ENCODE measurements around the gene DHDDS.
"Not testable (repeated sequence)": the region's sequence is repeated elsewhere in the genome, so short reads cannot be mapped to it uniquely, and the experiment has no call there.

Gene DHDDS, protein sequence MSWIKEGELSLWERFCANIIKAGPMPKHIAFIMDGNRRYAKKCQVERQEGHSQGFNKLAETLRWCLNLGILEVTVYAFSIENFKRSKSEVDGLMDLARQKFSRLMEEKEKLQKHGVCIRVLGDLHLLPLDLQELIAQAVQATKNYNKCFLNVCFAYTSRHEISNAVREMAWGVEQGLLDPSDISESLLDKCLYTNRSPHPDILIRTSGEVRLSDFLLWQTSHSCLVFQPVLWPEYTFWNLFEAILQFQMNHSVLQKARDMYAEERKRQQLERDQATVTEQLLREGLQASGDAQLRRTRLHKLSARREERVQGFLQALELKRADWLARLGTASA

DNA sequence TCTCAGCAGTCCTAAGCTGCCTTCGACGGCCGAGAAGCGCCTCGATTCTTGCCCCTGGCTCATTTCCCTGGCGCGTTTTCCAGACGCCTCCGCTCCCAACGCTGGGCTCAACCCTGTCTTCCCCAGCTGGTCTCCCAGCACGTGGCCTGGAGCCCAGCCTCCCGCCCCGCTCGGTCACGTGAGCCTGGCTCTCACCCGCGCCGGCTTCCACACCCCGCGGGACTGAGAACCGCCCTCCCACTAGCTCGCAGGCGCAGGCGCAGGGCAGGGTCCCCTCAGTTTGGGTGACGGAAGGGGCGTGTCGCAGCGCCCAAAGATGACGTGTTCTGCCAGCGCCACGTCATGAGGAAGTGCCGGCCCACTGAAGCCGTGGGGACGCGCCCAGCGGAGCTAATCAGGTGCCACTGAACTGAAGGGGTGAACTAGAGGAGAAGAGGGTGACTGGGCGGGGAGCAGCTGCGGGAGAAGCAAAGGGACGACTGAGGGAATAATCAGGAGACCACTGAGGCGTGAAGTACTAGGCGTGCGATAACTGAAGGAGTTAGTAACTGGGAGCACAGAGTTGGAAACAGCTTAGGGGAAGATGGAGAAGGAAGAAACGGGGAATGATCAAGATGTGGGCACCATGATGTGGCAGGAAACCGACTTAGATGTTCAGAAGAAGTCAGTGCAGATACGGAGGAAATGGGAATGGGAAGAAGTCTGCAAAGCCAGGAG, at the start of gene DHDDS:
TSS of gene DHDDS (plus strand) at position 343 of the 717 bp plus-strand sequence. CDS start 625 bp downstream, outside the sequence.
- peak; percentile 99 for DNase-seq

DNA sequence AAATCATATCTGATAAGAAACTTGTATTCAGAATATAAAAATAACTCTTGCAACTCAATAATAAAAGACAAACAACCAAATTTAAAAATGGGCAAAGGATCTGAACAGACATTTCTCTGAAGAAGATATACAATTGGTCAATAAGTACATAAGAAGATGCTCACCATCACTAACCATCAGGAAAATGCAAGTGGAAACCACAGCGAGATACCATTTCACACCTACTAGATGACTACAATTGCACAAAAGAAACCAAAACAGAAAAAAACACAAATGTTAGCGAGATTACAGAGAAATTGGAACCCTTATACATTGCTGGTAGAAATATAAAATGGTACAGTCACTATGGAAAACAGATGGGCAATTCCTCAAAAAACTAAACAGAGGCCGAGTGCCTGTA, 48.0 kb upstream of the DHDDS start:
- no peak for DNase-seq

DNA sequence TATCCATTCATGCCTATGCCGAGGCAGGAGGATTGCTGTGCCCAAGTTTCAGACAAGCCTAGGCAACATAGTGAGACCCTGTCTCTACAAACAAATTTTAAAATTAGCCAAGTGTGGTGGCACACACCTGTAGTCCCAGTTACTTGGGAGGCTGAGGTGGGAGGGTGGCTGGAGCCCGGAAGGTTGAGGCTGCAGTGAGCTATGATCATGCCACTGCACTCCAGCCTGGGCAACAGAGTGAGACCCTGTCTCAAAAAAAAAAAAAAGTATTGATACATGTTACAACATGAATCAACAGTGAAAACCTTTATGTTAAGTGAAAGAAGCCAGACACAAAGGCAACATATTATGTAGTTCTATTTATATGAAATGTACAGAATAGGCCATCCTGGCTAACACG, 47.1 kb upstream of the DHDDS start:
- DNase-seq, result not testable (repeated sequence)

DNA sequence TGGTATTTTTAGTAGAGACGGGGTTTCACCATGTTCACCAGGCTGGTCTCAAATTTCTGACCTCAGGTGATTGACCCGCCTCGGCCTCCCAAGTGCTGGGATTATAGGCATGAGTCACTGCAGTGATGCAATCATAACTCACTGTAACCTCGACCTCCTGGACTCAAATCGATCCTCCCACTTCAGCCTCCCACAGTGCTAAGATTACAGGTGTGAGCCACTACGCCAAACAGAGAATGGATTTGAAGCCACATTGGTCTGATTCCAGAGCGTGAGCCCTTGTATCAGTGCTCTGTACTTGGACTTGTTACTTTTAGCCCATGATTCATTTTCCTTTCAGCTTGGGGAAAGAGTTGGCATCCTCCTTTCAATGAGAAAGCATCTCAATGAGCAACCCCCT, 44.7 kb upstream of the DHDDS start:
- DNase-seq, result peak; percentile 67

DNA sequence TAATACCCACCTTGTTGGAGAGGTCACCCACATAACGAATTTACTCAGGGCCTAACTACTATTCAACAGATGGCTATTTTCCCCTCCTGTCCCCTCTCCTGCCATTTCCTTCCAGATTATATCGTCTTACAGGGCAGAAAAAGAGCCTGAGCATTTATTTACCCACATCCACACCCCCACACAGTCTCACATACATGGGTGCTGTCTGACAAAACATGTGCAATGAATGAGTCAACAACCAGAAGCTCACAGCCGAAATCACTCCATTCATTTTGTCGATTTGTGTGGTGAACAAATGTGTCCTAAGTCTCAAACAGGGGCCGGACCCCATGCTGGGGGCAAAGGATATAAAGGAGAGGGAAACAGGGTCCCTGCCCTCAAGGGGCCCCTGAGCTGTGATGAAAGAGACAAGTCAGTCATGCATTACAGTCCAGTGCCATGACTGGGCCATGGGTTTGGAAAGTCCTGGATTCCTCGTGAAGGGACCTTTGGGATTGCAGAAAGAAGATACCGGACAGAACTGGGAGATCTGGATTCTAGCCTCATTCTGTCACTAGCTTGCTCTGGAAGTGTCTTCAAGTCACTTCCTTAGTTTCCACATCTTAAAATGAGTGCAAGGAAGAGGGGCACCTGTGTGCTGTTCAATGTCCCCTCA, 43.2 kb upstream of the DHDDS start:
- DNase-seq, result no peak

DNA sequence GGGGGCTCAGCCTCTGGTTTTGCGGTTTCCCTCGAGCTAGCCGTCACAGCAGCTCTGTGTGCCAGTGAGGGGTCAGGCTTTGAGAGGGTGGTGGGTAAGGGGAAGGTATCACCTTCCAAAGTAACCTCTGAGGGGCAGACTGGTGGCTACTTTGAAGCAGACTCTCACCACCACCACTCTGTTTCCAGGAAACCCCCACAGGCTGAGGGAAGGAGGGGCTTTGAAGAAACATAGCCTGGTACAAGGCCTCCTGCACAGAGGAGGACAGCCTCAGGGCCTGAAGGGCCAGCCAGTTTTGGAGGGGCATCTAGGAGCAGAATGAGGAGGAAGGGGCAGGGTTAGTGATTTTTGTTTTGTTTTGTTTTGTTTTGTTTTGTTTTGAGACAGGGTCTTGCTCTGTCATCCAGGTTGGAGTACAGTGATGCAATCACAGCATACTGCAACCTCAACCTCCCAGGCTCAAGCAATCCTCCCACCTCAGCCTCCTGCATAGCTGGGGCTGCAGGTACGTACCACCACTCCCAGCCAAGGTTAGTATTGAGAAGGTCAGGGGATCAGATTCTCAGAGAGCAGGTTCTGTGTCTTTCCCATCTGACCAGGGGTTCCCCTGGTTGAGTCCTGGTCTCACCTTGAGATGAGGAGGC, 42.4 kb upstream of the DHDDS start:
- no peak for DNase-seq

DNA sequence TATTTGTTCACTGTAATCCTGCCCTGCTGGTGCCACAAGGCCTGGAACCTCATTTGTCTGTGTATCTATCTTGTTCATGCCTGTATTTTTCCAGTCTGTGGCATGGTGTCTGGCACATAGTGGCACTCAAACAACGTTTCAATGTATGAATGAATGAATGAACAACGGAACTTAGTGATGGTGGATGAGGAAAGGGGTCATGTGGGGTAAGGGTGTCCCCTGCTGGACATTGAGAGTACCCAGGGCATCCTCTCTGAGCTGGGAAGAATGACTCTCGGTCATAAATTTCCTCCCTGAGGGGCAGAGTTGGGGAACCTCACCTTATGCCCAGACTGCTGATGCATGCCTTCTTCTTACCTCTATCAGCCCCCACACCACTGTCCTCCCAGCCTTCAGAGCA, 40.7 kb upstream of the DHDDS start:
- DNase-seq, result peak; percentile 71

DNA sequence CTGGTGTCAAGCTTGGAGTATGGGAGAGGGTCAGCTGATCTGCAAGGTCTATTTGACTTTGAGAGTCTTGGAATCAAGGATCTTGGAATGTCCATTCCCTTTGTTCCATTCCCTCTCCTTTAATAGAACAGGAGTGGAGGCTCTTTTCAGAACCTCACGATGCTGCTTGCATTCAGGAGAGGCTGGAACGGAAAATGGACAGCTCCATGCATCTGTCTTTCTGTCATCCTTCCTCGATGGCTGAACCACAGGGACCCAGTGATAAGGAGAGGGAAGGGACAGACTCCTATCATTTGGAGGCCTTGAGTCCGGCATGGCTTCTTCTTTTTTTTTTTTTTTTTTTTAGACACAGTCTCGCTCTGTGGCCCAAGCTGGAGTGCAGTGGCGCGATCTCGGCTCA, 36.4 kb upstream of the DHDDS start:
- no peak for DNase-seq

DNA sequence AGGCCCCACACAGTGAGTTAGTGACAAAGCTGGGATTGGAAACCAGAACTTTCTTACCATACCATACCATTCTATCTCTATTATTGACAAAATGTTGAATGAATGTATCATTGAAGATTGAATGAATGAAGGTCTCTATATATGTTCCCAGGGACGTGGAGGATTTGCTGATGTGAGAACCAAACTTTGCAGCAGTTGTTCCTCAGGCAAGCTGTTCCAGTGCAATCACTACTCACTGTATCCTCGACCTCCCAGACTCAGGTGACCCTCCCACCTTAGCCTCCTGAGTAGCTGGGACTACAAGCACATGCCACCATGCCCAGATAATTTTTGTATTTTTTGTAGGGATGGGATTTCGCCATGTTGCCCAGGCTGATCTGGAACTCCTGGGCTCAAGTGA, 33.1 kb upstream of the DHDDS start:
- no peak for DNase-seq

DNA sequence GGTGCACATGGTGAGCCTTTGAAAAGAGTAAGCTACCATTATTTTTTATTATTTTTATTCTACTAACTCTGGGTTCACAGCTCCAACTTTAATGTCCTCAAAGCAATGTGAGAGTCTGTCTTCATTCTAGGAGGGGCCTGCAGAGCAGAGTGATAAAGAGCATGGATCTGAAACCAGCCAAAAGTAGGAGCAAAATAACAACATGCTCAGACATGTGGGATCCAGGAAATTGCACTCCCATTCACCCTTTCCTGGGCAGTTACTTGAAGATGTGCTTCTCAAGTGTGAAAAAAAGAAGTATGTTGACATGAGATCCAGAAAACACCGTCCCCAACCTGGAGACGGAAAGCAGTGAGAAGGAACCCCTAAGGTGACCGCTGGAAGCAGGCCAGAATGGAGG, 30.2 kb upstream of the DHDDS start:
- DNase-seq, result no peak

DNA sequence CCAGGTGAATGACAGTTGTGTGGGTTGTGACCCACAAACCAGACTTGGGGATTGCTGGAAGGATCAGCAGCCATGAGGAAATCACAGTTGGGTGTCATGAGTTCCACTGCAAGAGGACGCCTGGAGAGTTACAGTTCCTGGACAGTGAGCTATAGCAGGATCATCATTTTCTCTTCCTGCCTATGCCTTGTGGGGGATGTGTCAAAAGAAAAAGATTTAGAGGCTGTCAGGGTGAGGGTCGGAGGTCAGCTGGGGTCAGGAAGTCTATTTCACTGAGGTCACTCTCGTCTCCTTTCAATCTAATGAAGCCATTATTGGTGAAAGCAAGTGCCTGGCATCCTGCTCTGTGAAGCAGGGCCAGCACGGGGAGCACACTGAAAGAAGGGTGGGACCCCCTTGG, 28.5 kb upstream of the DHDDS start:
- DNase-seq, result peak; percentile 48

DNA sequence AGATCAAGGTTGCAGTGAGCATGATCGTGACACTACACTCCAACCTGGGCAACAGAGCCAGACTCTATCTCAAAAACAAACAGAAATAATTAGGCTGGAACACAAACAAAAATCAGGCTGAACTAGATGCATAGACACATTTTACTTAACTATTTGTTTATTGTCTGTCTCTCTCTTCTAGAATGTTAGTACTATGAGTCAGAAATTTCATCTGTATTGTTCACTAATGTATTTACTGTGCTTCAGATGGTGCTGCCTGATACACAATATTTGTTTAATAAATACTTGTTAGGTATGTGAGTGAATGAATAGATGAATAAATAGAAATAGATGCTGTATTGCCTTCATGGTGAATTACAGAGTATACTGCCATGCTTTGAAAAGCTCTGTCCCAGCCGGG, 27.5 kb upstream of the DHDDS start:
- peak; percentile 50 for DNase-seq

DNA sequence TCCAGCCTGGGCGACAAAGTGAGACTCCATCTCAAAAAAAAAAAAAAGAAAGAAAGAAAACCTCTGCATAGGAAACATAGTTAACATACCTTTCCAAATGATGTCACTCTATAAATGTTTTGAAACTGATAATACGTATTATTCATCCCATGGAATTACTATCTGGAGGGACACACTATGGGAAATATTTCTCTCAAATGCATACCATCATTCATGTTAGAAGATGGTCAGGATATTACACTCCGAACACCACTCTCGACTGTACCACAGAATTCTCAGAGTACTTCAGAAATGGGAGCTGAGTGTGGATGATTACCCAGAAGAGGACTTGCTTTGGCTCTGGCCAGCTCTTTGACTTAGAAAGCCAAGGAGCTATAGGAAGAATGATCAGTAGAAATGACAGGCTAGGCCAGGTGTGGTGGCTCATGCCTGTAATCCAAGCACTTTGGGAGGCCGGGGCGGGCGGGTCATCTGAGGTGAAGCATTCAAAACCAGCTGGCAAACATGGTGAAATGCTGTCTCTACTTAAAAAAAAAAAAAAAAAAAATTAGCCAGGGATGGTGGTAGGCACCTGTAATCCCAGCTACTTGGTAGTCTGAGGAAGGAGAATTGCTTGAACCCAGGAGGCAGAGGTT, 26.7 kb upstream of the DHDDS start:
- DNase-seq, result peak; percentile 83

DNA sequence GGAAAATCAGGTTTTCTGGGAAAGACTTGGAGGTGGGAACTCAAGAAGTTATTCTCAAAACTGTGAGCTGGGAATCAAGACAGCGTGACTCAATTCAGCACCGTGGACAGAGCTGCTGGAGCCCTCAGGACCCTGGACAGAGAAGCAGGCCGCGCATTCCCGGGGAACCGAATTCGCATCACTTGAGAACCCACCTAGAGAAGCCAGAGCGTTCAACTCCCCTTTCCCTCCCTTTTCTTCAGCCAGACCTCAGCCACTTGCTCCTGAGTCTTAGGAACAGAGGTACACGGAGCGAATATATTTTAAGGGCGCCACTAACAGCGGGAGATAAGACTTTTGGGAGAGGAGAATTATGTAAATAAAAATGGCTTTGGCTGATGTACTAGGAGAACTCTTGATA, 23.5 kb upstream of the DHDDS start:
- DNase-seq, result peak; percentile 73

DNA sequence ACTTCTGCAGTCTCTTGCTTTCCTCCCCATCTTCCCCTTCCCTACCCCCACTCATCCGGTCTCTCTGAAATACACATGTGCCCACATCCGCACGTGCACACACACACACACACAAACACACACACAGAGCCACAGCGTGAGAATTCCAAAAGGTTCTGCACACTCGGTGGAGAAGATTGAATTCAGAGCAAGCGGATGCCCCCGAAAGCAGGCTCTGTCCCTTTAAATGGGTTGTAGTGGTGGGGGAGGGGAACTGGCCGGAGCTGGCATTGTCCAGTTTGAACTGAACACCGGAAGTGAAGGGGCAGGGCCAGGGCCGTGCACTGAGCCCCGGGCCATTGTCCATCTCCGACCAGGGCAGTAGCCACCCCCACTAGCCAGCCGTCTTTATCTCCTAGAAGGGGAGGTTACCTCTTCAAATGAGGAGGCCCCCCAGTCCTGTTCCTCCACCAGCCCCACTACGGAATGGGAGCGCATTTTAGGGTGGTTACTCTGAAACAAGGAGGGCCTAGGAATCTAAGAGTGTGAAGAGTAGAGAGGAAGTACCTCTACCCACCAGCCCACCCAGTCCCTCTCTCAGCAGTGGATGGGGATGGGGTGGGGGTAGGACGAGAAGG, 22.8 kb upstream of the DHDDS start:
- peak; percentile 48 for DNase-seq

DNA sequence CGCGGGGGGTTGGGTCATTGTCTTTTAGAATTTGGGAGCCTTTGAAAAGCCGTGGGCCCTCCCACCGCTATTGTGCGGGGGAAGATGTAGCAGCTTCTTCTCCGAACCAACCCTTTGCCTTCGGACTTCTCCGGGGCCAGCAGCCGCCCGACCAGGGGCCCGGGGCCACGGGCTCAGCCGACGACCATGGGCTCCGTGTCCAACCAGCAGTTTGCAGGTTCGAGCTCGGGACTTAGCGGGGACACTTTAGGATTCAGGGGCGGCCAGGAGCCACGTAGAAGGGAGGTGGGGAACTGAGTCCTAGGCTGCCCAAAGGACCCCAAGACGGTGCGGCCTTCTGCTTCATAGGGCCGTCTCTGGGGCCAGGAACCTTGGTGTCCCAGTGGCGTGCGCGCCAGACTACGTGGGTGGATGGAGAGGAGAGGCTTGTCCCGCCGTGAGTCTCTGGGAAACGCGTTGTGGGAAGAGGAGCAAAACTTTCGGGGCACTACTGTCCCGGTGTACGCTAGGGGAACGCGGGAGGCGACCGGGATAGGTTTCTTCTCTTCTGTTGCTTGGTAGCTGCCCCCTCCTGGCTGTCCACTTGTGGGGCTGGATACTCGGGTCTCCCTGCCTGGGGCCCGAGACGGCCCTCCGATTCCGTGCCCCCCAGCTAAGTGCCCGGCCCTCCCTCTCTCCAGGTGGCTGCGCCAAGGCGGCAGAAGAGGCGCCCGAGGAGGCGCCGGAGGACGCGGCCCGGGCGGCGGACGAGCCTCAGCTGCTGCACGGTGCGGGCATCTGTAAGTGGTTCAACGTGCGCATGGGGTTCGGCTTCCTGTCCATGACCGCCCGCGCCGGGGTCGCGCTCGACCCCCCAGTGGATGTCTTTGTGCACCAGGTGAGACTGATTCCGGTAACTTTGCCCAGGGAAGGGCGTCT, 21.2 kb upstream of the DHDDS start, which contains the start of gene LIN28A:
TSS of gene LIN28A (plus strand) at position 112 of the 918 bp plus-strand sequence. CDS start at position 187, 75 bp downstream.
- no peak for DNase-seq

DNA sequence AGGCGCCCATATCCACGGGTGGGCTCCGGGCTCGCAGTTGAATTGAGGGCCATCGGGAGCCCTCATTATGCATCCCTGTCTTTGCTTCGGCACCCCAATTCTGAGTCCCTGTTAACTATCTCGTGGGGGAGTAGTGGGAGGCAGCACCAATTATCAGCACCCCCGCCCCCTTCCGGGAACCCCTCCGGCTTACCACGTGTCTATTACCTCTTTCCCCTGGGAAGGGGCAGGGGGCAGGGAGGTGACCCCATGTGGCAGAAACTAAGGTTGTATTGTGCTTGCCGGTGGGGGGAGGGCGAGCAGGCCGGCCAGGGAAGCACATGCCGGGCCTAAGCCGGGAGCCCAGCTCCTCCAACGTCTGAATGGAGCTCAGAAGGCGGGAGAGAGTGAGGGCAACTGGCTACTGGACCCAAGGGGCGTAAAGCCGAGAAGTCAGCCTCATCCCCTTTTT, 20.5 kb upstream of the DHDDS start:
- no peak for DNase-seq

DNA sequence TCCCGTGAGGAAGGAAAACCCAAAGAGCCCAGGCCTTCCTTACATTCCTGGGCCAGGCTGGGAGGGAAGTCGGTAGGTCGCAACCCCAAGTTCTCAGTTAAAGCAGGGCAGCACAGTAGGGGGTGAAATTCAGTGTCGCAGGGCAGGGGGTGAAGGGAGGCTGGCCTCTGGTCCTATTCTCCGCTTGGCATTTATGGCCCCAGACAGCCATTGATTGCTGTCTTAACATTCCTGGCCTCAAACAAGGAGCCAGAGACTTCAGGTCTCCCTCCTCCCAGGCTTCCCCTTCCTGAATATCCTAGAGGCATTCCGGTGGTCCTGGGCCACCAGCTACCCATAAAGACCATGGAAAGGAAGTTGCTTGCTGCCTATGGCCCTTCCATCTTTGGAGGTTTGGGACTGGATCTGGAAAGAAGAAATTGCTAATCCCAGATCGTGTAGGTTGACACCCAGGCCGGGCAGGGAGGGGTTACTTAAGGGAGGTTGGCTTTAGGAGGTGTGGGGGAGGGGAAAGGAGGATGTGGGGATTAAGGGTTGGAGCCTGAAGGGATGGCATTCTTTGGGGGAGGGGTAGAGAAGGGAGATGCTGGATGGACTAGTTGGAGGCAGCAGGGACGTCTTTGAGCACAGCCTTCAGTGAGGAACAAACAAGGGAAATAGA, 19.8 kb upstream of the DHDDS start:
- no peak for DNase-seq

DNA sequence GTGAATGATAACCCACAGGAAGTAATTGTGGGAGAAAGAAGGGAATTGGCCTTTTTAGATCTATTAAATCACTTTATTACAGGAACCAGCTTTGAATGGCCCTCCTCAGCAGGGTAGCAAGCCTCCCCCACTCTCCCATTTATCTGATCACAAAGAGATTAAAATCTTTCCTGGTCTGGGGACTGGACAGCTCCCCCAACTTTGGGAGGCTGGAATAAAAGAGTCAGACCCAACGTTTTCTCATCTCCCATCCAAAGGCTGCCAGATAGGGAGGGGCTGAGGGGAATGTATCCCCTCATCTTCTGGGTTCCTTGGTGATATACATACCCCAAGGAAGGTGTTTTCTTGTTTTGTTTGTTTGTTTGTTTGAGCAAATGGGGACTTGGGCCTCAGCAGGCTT, 19.1 kb upstream of the DHDDS start:
- no peak for DNase-seq

DNA sequence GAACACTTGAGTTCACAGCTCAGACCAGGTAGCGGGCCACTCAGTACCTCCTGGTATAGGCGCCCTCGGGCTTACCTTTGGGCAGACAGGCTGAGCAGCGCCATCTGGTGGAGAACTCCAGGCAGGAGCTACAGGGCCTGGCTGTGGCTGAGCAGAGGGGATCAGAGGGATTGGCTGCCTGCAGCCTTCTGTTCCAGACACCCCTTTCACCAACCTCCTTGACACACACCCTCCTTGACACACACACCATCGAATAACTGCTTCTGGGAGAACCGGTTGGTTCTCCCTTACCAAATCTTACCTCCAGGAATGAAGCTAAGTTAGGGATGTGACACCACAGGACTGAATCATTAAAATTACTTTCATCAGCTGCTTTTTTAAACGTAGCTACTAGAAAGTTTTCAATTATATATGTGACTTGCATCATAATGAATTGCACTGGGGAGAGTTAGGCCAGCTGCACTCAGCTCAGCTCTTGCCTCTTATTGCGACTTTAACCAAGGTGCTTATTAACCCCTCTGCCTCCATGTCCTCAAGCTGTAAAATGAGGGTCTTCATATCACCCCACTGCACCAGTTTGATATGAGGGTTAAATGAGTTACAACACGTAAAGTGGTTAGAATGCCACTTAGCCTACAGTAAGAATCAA, 14.9 kb upstream of the DHDDS start:
- DNase-seq, result peak; percentile 66
